ENCODE results near the gene TMEM98.
A peak's percentile ranks its signal among the peaks of the same experiment; 100 is the strongest.
"Not testable (repeated sequence)": the region's sequence is repeated elsewhere in the genome, so short reads cannot be mapped to it uniquely, and the experiment has no call there.

Gene TMEM98

DNA sequence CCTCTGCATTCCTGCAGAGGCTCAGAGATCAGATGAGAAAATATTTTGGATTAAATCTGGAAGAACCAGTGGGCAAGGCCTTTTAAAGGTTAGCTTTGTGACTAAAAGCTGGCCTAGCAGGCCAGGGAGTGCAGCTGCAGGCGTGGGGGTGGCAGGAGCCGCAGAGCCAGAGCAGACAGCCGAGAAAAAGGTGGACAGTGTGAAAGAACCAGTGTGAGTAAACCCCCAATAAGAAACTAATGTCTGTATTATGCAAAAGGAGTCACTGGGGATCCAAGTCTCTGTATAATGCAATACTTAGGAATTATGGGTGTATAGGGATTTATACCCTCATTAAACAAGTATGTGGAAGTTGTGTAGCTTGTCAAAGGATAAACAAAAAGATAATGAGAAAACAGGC, 42.3 kb downstream of the TMEM98 start:
- WGBS (ENCODE audit: insufficient coverage) = 100% methylated on average over 2 of the region's 3 CpGs
- no peak overlapping the region for H3K27ac ChIP-seq (ENCODE audit: insufficient read depth in 1 of 2, low read depth in 1 of 2, low read length in 2 of 2, poor library complexity in 1 of 2, severe bottlenecking in 2 of 2)
- ChIA-PET POLR2A (no interaction called here), CTCF (no interaction called here)
- DNase-seq = no peak
- H3K9me3 ChIP-seq (ENCODE audit: control extremely low read depth in 1 of 5, control insufficient read depth in 4 of 5, insufficient read depth in 2 of 5, low read depth in 1 of 5, low read length in 4 of 5) = peaks cover 0 to 10% (median 2%) of the 10 kb centered on the region in 5 experiments
- no peak overlapping the region for H3K4me3 ChIP-seq (ENCODE audit: control insufficient read depth in 1 of 7, extremely low read depth in 1 of 7, insufficient read depth in 4 of 7, low read depth in 2 of 7, low read length in 6 of 7)
- H3K27me3 ChIP-seq (replicated peaks in 2 of 5; ENCODE audit: control insufficient read depth in 4 of 5, insufficient read depth in 5 of 5, low read length in 4 of 5) = peaks cover 0 to 2% (median 0%) of the 10 kb centered on the region in 5 experiments
- H3K36me3 ChIP-seq (ENCODE audit: control insufficient read depth in 4 of 4, insufficient read depth in 4 of 4, low read length in 3 of 4) = no peaks in the 10 kb centered on the region
- H3K4me1 ChIP-seq (ENCODE audit: control extremely low read depth in 1 of 4, control insufficient read depth in 4 of 4, insufficient read depth in 4 of 4, low read length in 3 of 4) = peaks cover 0 to 6% (median 0%) of the 10 kb centered on the region in 4 experiments

- Histone ChIP-seq H3K9me3 (ENCODE audit: control extremely low read depth in 1 of 5, control insufficient read depth in 4 of 5, insufficient read depth in 2 of 5, low read depth in 1 of 5, low read length in 4 of 5) (peaks cover 0 to 10% (median 2%) of the 10 kb centered on the region in 5 experiments), H3K4me3 (ENCODE audit: control insufficient read depth in 1 of 7, extremely low read depth in 1 of 7, insufficient read depth in 4 of 7, low read depth in 2 of 7, low read length in 6 of 7) (no peak overlapping the region), H3K36me3 (ENCODE audit: control insufficient read depth in 4 of 4, insufficient read depth in 4 of 4, low read length in 3 of 4) (no peaks in the 10 kb centered on the region), H3K4me1 (ENCODE audit: control extremely low read depth in 1 of 4, control insufficient read depth in 4 of 4, insufficient read depth in 4 of 4, low read length in 3 of 4) (peaks cover 0 to 6% (median 0%) of the 10 kb centered on the region in 4 experiments), H3K27me3 (replicated peaks in 2 of 5; ENCODE audit: control insufficient read depth in 4 of 5, insufficient read depth in 5 of 5, low read length in 4 of 5) (peaks cover 0 to 2% (median 0%) of the 10 kb centered on the region in 5 experiments), H3K27ac (ENCODE audit: insufficient read depth in 1 of 2, low read depth in 1 of 2, low read length in 2 of 2, poor library complexity in 1 of 2, severe bottlenecking in 2 of 2) (no peak overlapping the region)
- peak; percentile 46 to 79 (median 69) for DNase-seq
- WGBS (ENCODE audit: insufficient coverage) = 40% methylated on average over 1 of the region's 1 CpG
- ChIA-PET POLR2A (no interaction called here), CTCF (no interaction called here)
Measured at GRCh38 chr17:32971171-32971570, 43.2 kb downstream of the TMEM98 start.

DNA sequence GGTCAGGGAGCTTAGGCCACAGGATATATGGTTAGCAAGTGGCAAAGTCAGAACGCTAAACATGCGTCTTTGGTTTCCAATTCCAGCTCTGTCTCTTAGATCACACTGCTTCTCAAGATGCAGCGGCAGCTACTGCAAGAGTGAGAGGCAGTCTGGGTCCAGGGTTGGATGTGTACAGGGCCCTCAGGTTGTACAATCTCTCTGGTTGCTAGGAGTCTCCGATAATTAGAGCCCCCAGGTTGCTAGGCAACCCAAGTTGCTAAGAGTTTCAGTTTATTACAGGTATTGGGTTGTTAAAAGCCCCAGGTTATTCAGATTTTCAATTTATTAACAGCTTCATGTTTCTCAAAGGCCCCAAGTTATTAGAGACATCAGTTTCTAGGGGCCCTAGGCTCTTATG, 48.2 kb downstream of the TMEM98 start:
- Histone ChIP-seq H3K27me3 (replicated peaks in 2 of 5; ENCODE audit: control insufficient read depth in 4 of 5, insufficient read depth in 5 of 5, low read length in 4 of 5) (peaks cover 0 to 2% (median 0%) of the 10 kb centered on the region in 5 experiments), H3K9me3 (ENCODE audit: control extremely low read depth in 1 of 5, control insufficient read depth in 4 of 5, insufficient read depth in 2 of 5, low read depth in 1 of 5, low read length in 4 of 5) (peaks cover 0 to 2% (median 0%) of the 10 kb centered on the region in 5 experiments), H3K4me1 (ENCODE audit: control extremely low read depth in 1 of 4, control insufficient read depth in 4 of 4, insufficient read depth in 4 of 4, low read length in 3 of 4) (peaks cover 0 to 6% (median 0%) of the 10 kb centered on the region in 4 experiments), H3K27ac (ENCODE audit: insufficient read depth in 1 of 2, low read depth in 1 of 2, low read length in 2 of 2, poor library complexity in 1 of 2, severe bottlenecking in 2 of 2) (no peak overlapping the region), H3K4me3 (ENCODE audit: control insufficient read depth in 1 of 7, extremely low read depth in 1 of 7, insufficient read depth in 4 of 7, low read depth in 2 of 7, low read length in 6 of 7) (no peak overlapping the region), H3K36me3 (ENCODE audit: control insufficient read depth in 4 of 4, insufficient read depth in 4 of 4, low read length in 3 of 4) (no peaks in the 10 kb centered on the region)
- DNase-seq = no peak
- WGBS (ENCODE audit: insufficient coverage) = 100% methylated on average over 3 of the region's 4 CpGs
- ChIA-PET POLR2A (no interaction called here), CTCF (no interaction called here)

- Histone ChIP-seq H3K27me3 (replicated peaks in 2 of 5; ENCODE audit: control insufficient read depth in 4 of 5, insufficient read depth in 5 of 5, low read length in 4 of 5) (peaks cover 0 to 2% (median 0%) of the 10 kb centered on the region in 5 experiments), H3K4me3 (ENCODE audit: control insufficient read depth in 1 of 7, extremely low read depth in 1 of 7, insufficient read depth in 4 of 7, low read depth in 2 of 7, low read length in 6 of 7) (no peak overlapping the region), H3K27ac (ENCODE audit: insufficient read depth in 1 of 2, low read depth in 1 of 2, low read length in 2 of 2, poor library complexity in 1 of 2, severe bottlenecking in 2 of 2) (no peak overlapping the region), H3K4me1 (ENCODE audit: control extremely low read depth in 1 of 4, control insufficient read depth in 4 of 4, insufficient read depth in 4 of 4, low read length in 3 of 4) (peaks cover 0 to under 1% (median 0%) of the 10 kb centered on the region in 4 experiments), H3K36me3 (ENCODE audit: control insufficient read depth in 4 of 4, insufficient read depth in 4 of 4, low read length in 3 of 4) (no peaks in the 10 kb centered on the region), H3K9me3 (ENCODE audit: control extremely low read depth in 1 of 5, control insufficient read depth in 4 of 5, insufficient read depth in 2 of 5, low read depth in 1 of 5, low read length in 4 of 5) (peaks cover 0 to 6% (median 2%) of the 10 kb centered on the region in 5 experiments)
- DNase-seq = no peak
- ChIA-PET CTCF (no interaction called here), POLR2A (no interaction called here)
- 100% methylated on average over 1 of the region's 1 CpG for WGBS (ENCODE audit: insufficient coverage)
Measured at GRCh38 chr17:32976605-32977004, 48.7 kb downstream of the TMEM98 start.

DNA sequence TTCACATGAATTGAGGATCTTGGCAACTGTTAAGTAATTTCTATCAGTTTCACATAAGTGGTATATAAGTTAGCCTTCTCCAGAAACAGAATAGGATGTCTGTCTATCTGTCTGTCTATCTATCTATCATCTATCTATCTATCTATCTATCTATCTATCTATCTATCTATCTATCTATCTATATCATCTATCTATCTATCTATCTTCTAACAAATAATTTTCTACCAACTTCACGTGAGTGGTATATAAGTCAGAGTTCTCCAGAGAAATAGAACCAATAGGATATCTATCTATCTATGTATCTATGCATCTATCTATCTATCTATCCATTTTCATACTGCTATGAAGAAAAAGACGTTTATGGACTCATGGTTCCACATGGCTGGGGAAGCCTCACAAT, 52.3 kb downstream of the TMEM98 start:
- H3K27ac ChIP-seq (ENCODE audit: insufficient read depth in 1 of 2, low read depth in 1 of 2, low read length in 2 of 2, poor library complexity in 1 of 2, severe bottlenecking in 2 of 2) = no peak overlapping the region
- ChIA-PET CTCF (interaction anchor here (0.9 kb wide), 1 partner anchor 21 kb away, joined by 3 read pairs; no protein-coding TSS in a partner anchor), POLR2A (no interaction called here)
- no peak overlapping the region for H3K4me3 ChIP-seq (ENCODE audit: control insufficient read depth in 1 of 7, extremely low read depth in 1 of 7, insufficient read depth in 4 of 7, low read depth in 2 of 7, low read length in 6 of 7)
- WGBS (ENCODE audit: insufficient coverage) = 100% methylated on average over 1 of the region's 2 CpGs
- peaks cover 0 to 10% (median 2%) of the 10 kb centered on the region in 5 experiments for H3K9me3 ChIP-seq (ENCODE audit: control extremely low read depth in 1 of 5, control insufficient read depth in 4 of 5, insufficient read depth in 2 of 5, low read depth in 1 of 5, low read length in 4 of 5)
- DNase-seq = no peak
- no peaks in the 10 kb centered on the region for H3K27me3 ChIP-seq (replicated peaks in 2 of 5; ENCODE audit: control insufficient read depth in 4 of 5, insufficient read depth in 5 of 5, low read length in 4 of 5)
- no peaks in the 10 kb centered on the region for H3K4me1 ChIP-seq (ENCODE audit: control extremely low read depth in 1 of 4, control insufficient read depth in 4 of 4, insufficient read depth in 4 of 4, low read length in 3 of 4)
- no peaks in the 10 kb centered on the region for H3K36me3 ChIP-seq (ENCODE audit: control insufficient read depth in 4 of 4, insufficient read depth in 4 of 4, low read length in 3 of 4)

DNA sequence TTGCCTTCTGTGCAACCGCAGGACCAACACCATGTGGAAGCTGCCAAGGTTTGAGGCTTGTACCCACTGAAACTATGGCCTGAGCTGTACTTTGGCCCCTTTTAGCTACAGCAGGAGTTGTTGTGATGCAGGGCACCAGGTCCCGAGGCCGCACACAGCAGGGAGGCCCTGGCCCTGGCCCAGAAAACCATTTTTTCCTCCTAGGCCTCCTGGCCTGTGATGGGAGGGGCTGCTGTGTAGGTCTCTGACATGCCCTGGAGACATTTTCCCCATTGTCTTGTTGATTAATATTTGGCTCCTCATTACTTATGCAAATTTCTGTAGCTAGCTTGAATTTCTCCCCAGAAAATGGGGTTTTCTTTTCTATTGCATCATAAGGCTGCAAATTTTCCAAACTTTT, 53.7 kb downstream of the TMEM98 start:
- DNase-seq; H3K27ac ChIP-seq (ENCODE audit: insufficient read depth in 1 of 2, low read depth in 1 of 2, low read length in 2 of 2, poor library complexity in 1 of 2, severe bottlenecking in 2 of 2); H3K9me3 ChIP-seq (ENCODE audit: control extremely low read depth in 1 of 5, control insufficient read depth in 4 of 5, insufficient read depth in 2 of 5, low read depth in 1 of 5, low read length in 4 of 5); H3K4me3 ChIP-seq (ENCODE audit: control insufficient read depth in 1 of 7, extremely low read depth in 1 of 7, insufficient read depth in 4 of 7, low read depth in 2 of 7, low read length in 6 of 7); H3K36me3 ChIP-seq (ENCODE audit: control insufficient read depth in 4 of 4, insufficient read depth in 4 of 4, low read length in 3 of 4); POLR2A ChIA-PET; H3K27me3 ChIP-seq (replicated peaks in 2 of 5; ENCODE audit: control insufficient read depth in 4 of 5, insufficient read depth in 5 of 5, low read length in 4 of 5); H3K4me1 ChIP-seq (ENCODE audit: control extremely low read depth in 1 of 4, control insufficient read depth in 4 of 4, insufficient read depth in 4 of 4, low read length in 3 of 4): not testable (repeated sequence)
- WGBS (ENCODE audit: insufficient coverage) = 97% methylated on average over 3 of the region's 3 CpGs
- CTCF ChIA-PET = interaction anchor here (1.1 kb wide), 1 partner anchor 16 kb away, joined by 3 read pairs; no protein-coding TSS in a partner anchor

DNA sequence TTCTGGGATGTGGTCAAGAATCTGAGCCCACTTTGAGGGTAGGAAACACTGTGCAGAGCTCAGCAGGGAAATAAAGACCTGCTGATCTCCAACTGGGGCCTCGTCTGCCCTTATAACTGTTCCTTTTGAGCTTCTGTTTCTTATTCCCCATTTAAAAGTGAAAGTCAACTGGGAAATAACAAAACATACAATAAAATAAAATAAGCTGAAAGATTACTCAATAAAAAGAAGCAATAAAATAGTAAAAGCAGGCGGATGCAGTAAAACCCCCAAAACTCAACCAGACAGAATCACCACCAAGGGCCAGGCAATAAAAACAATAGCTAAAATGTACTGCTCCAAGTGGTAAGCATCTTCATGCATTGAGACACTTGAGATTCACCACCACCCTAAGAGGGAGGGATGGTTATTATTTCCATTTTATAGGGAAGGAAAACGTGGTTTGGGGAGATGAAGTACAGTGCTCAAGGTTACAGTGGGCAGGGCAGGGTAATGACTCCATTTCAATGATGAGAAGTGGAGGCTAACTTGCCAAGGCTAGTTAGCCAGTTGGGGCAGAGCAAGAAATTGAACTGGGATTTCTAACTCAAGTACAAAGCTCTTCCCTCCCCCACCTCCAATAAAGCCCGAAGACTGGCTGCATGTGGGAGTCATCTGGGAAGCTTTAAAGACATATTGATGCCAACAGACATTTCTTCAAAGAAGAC, 57.2 kb downstream of the TMEM98 start:
- H3K4me3 ChIP-seq (ENCODE audit: control insufficient read depth in 1 of 7, extremely low read depth in 1 of 7, insufficient read depth in 4 of 7, low read depth in 2 of 7, low read length in 6 of 7) = no peak overlapping the region
- POLR2A ChIA-PET = no interaction called here
- no peak overlapping the region for H3K27ac ChIP-seq (ENCODE audit: insufficient read depth in 1 of 2, low read depth in 1 of 2, low read length in 2 of 2, poor library complexity in 1 of 2, severe bottlenecking in 2 of 2)
- H3K27me3 ChIP-seq (replicated peaks in 2 of 5; ENCODE audit: control insufficient read depth in 4 of 5, insufficient read depth in 5 of 5, low read length in 4 of 5) = no peaks in the 10 kb centered on the region
- peaks cover 0 to 19% (median 8%) of the 10 kb centered on the region in 5 experiments for H3K9me3 ChIP-seq (ENCODE audit: control extremely low read depth in 1 of 5, control insufficient read depth in 4 of 5, insufficient read depth in 2 of 5, low read depth in 1 of 5, low read length in 4 of 5)
- no peak for DNase-seq
- 94% methylated on average over 2 of the region's 4 CpGs for WGBS (ENCODE audit: insufficient coverage)
- H3K36me3 ChIP-seq (ENCODE audit: control insufficient read depth in 4 of 4, insufficient read depth in 4 of 4, low read length in 3 of 4) = no peaks in the 10 kb centered on the region
- H3K4me1 ChIP-seq (ENCODE audit: control extremely low read depth in 1 of 4, control insufficient read depth in 4 of 4, insufficient read depth in 4 of 4, low read length in 3 of 4) = no peaks in the 10 kb centered on the region
- CTCF ChIA-PET = no interaction called here

Data from common myeloid progenitor, CD34-positive (primary cell).